ENCODE measurements around the gene S100A4.

Gene S100A4

DNA sequence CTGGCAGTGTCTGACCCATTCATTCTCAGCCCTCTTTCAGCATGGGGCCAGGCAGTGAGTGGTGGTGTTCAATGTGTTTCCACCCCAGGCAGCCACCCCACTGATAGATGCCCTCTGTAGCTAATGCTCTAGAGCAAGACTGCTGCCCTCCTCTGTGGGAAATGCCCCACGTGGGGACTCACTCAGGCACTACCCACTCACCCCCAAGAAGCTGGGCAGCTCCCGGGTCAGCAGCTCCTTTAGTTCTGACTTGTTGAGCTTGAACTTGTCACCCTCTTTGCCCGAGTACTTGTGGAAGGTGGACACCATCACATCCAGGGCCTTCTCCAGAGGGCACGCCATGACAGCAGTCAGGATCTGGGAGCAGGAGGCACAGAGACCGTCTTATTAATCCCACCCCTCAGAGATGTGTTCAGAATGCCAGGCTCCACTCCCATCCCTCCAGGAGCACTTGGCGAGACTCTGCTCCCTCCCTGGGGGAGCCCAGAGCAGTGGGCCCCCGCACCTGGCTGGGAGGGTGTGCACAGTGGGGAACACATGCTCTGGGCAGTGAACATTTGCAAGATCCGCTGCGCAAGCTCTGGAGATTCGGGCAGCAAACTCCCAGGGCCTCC, 1.0 kb downstream of the S100A4 start:
- Histone ChIP-seq H3K9me3 (no peaks in the 10 kb centered on the region), H3K27ac (peak overlapping the region; percentile 97), H3K27me3 (no peaks in the 10 kb centered on the region), H3K4me3 (ENCODE audit: low read depth in 1 of 2, low read length in 1 of 2) (peak overlapping the region; percentile 60 to 76), H3K4me1 (ENCODE audit: control insufficient read depth in 1 of 2, insufficient read depth in 1 of 2, low read depth in 1 of 2, low read length in 1 of 2) (peaks cover 92 to 97% of the 10 kb centered on the region in 2 experiments), H3K36me3 (peaks cover 22% of the 10 kb centered on the region)
- TF ChIP-seq CTCF (IDR thresholded peaks at IDR 0.05): no peak

GRCh38 chr1:153543736-153544135, 1.9 kb downstream of the S100A4 start:
- H3K9me3 ChIP-seq: no peaks in the 10 kb centered on the region
- H3K27me3 ChIP-seq: no peaks in the 10 kb centered on the region
- H3K36me3 ChIP-seq: peaks cover 22% of the 10 kb centered on the region
- no peak for TF ChIP-seq CTCF (IDR thresholded peaks at IDR 0.05)
- peaks cover 89 to 97% of the 10 kb centered on the region in 2 experiments for H3K4me1 ChIP-seq (ENCODE audit: control insufficient read depth in 1 of 2, insufficient read depth in 1 of 2, low read depth in 1 of 2, low read length in 1 of 2)
- peak overlapping the region; percentile 60 to 76 for H3K4me3 ChIP-seq (ENCODE audit: low read depth in 1 of 2, low read length in 1 of 2)
- peak overlapping the region; percentile 97 for H3K27ac ChIP-seq

DNA sequence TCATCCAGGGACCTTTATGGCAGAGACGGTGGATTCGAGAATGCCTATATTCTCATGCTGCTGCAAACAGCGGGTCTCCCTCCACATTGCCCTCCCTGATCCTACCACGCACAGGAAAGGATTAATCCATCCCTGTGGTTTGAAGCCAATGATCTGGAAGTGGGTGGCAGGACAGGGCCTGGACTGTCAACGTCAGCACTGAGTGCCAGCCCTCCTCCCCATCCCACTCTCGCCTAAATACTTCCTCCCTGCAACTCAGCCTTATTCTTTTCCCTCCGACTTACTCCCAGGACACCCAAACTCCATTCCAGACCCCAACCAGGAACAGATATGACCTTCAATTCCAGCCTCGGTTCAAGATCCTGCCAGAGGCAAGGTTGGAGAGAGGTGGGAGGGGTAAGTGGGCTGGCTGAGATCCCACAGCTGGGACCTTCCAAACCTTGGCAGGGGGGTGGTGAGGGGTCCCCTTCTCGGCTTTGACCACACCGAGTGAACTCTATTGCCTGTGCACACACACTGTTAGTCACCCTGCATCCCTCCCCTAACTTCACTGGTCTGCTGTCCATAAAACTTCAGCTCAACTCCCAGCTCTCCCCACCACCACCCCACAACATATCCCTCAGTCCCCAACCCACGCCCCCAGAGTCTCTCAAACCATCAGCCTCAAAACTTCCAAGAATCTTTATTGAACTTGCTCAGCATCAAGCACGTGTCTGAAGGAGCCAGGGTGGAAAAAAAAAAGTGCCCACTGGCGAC, 2.5 kb downstream of the S100A4 start:
- Histone ChIP-seq H3K4me1 (ENCODE audit: control insufficient read depth in 1 of 2, insufficient read depth in 1 of 2, low read depth in 1 of 2, low read length in 1 of 2) (peaks cover 84 to 97% of the 10 kb centered on the region in 2 experiments), H3K36me3 (peaks cover 22% of the 10 kb centered on the region), H3K27me3 (no peaks in the 10 kb centered on the region), H3K27ac (peak overlapping the region; percentile 97), H3K9me3 (no peaks in the 10 kb centered on the region), H3K4me3 (ENCODE audit: low read depth in 1 of 2, low read length in 1 of 2) (peak overlapping the region; percentile 60 to 76)
- no peak for TF ChIP-seq CTCF (IDR thresholded peaks at IDR 0.05)

- peaks cover 22% of the 10 kb centered on the region for H3K36me3 ChIP-seq
- TF ChIP-seq CTCF (IDR thresholded peaks at IDR 0.05): no peak
- peak overlapping the region; percentile 97 for H3K27ac ChIP-seq
- H3K27me3 ChIP-seq: no peaks in the 10 kb centered on the region
- H3K4me3 ChIP-seq (ENCODE audit: low read depth in 1 of 2, low read length in 1 of 2): peak overlapping the region; percentile 51 to 76
- no peaks in the 10 kb centered on the region for H3K9me3 ChIP-seq
- peaks cover 84 to 95% of the 10 kb centered on the region in 2 experiments for H3K4me1 ChIP-seq (ENCODE audit: control insufficient read depth in 1 of 2, insufficient read depth in 1 of 2, low read depth in 1 of 2, low read length in 1 of 2)
Observed at GRCh38 chr1:153541641-153542590, 3.7 kb downstream of the S100A4 start.

Measured in neutrophil (primary cell).